ENCODE data around the gene KAT6B.

- TF ChIP-seq FOXK2 (IDR thresholded peaks at IDR 0.05) (no peak), ZBTB40 (IDR thresholded peaks at IDR 0.05; ENCODE audit: borderline replicate concordance) (no peak), CTCF (IDR thresholded peaks at IDR 0.05 in 2 of 3, conservative IDR thresholded peaks at IDR 0.05 in 1 of 3; ENCODE audit: control insufficient read depth in 2 of 3, extremely low read depth in 1 of 3, insufficient read depth in 1 of 3, low read depth in 3 of 3, low read length in 3 of 3) (no peak), SUPT20H (IDR thresholded peaks at IDR 0.05; ENCODE audit: borderline replicate concordance, control insufficient read depth, low read depth, low read length) (no peak), ZBTB33 (IDR thresholded peaks at IDR 0.05) (no peak)
Measured at GRCh38 chr10:75062506-75063299, 236.3 kb downstream of the KAT6B start.
